GM15510 (cell line): ENCODE results near the gene TMEM184C.

Experiments
- POLR2A ChIP-seq: IDR thresholded peaks from 3 replicates; pipeline ENCODE4 v1.6.1; 2011; ENCODE audit warnings: borderline replicate concordance; ENCODE audit not compliant: insufficient read length; ENCODE audit errors: extremely low read depth

The TMEM184C gene

DNA sequence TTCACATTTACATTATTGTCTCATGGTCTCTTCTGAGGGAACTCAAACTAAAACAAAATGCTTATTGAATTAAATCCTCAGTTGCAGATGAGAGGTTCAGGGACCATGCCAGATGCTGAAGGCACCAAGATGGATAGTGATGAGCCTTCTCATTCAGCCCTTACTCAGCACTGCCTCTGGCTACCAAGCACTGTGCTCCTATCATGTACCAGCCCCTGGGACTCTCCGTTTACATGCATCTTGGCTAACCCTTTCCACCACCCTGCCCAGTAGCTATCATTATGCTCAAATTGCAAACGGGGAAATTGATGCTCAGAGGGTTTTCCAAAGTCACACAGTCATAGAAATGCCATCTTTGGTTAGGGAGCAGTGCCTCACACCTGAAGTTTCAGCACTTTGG is 22.6 kb upstream of the TMEM184C start:
- TF ChIP-seq POLR2A = no peak

DNA sequence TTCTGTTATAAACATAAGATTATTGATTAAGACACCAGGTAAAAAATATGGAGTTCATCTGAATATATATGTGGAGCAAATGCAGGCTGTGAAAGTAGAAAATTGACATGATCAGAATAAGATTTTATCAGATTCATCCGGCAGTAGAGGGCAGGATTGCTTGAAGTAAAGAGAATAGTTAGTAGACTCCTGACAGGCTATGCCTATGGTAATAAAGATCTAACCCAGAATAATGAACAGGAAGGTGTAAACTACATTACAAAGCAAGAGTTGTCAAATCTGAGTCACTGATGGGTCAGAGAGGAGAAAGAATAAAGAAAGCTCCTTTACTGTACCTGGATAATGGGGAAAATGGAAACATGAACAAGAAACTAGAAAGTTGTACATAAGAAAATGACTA is 20.8 kb upstream of the TMEM184C start:
- no peak for TF ChIP-seq POLR2A

DNA sequence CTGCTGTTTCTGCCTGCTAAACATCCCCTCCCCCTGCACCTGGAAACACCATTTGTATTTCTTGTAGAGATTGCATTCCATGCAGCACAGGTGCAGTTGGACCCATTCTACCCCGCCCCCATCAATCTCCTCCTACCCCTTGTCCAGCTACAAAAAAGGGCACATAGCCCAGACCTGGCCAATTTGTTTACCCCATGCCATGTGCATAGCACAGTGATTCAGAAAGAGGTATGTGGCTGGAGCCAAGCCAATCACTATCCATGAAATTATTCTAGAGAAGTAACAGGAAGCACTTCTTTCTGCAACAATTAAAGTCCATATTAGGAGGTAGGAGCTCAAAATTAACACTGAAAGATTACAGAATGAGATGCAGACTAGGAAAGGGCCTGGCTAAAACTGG is 20.2 kb upstream of the TMEM184C start:
- no peak for TF ChIP-seq POLR2A

DNA sequence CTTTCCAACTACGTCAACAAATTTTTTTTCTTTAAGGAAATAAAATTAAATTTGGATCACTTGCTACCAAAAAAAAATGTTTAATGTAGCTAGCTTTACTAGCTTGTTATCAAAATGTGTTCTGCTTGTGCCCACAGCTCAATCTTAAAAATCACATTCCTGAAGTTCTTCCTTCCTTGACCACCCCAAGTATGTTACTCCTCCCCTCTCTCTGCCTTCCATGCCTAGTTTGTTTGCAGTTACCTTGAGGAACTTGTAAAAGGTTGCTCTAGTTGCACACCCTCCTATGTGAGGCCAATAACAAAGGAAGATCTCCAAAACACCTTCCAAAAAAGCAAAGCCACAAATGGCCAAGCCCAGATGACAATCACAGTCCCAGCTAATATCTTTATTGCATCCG is 19.6 kb upstream of the TMEM184C start:
- no peak for TF ChIP-seq POLR2A

DNA sequence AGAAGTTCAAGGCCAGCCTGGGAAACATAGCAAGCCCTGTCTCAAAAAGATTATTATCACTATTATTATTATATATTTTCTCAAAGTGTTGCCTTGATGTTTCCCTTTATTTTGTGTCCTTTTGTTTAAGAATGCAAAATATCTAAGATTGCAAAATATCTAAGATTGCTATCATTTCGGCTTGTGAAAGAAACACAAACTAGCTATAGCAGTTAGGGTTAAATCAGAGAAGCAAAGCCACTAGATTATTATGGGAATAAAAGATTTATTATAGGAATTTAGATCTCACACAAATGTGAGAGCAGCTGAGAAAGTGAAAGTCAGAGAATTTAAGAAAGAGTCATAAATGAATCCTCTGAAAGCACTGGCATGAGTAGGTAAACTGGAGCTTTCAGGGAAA is 18.0 kb upstream of the TMEM184C start:
- TF ChIP-seq POLR2A = no peak

DNA sequence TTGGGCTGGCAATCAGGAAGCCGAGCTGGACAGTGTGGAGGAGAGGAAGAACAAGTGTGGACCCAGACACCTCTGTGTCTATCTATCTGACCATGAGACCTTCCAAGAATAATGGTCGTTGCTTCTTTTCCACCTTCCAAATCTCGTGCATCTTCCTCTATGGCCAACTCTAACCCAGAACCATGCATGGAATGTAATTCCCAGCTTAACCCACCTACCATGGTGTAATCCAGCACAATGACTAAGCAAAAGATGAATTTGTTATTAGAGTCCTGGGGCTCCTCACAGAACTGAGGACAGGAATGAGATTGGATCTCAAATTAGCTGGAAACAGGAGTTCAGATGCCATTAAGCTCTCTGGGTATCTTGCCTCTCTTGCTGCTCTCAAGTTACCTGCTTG is 17.4 kb upstream of the TMEM184C start:
- TF ChIP-seq POLR2A = no peak

DNA sequence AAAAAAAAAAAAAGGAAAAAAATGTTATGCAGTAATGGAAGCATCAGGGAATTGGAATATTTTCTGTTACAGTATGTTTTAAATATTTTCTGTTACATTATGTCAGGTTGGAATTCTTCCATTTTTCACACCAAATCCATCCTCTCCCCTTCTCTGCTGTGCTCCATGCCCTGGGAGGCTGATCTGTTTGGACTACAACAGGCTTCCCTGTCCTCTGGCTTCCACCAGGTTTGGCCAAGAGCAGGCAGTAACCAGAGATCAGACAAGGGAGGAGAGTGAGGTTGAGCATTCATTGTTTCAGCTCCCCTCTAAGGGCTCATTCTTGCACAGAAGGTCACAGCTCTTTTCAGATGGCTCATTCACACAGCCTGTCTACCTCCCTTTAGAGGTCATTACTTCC is 11.7 kb upstream of the TMEM184C start:
- no peak for TF ChIP-seq POLR2A

DNA sequence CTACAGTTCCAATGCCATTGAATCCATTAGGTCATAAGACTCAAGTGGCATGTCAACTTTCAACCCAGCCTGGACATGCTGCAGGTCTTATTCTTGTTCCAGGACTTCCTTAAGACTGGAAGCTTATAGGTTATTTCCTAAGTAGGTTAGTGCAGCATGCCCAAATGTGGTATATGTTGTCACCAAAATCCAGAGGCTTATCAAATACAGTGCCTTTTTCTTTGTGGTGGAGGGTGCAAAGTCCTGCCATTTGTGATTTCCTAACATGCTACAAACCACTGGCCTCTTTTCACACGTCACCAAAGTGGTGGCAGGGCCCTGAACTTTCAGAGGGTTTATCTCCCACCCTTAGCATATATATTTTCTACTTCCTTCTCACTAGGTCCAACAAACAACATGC is 9.7 kb upstream of the TMEM184C start:
- no peak for TF ChIP-seq POLR2A

DNA sequence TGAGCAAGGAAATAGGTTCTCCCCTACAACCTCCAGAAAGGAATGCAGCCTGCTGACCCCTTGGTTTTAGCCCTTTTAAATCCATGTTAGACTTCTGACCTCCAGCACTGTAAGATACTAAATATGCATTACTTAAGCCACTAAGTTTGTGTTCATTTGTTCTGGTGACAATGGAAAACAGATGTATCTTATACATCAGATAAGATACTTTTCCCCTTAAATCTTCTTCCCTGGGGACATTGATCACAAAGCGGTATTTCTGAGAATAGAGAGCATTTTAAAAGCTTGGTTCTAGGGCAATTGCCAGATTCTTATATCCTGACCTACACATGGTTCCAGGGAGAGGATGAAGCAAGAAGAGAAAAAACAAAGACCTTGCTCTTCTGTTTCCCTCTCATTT is 6.5 kb upstream of the TMEM184C start:
- TF ChIP-seq POLR2A = no peak

DNA sequence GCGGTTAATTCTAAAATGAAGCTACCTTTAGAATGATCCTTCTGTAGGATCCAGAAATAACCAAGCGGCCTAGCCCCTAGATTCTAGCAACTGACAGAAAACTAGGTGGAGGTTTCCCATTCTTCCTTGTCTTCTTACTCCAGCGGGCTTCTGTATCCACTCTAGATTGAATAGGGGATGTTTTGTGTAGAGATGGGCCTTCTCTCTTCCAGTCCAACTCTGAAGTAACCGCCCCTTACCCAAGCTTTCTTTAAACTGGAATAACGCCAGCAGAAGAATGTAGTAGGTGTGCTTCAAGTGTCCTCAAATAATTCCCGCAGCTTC is 386 bp upstream of the TMEM184C start:
- TF ChIP-seq POLR2A = no peak

DNA sequence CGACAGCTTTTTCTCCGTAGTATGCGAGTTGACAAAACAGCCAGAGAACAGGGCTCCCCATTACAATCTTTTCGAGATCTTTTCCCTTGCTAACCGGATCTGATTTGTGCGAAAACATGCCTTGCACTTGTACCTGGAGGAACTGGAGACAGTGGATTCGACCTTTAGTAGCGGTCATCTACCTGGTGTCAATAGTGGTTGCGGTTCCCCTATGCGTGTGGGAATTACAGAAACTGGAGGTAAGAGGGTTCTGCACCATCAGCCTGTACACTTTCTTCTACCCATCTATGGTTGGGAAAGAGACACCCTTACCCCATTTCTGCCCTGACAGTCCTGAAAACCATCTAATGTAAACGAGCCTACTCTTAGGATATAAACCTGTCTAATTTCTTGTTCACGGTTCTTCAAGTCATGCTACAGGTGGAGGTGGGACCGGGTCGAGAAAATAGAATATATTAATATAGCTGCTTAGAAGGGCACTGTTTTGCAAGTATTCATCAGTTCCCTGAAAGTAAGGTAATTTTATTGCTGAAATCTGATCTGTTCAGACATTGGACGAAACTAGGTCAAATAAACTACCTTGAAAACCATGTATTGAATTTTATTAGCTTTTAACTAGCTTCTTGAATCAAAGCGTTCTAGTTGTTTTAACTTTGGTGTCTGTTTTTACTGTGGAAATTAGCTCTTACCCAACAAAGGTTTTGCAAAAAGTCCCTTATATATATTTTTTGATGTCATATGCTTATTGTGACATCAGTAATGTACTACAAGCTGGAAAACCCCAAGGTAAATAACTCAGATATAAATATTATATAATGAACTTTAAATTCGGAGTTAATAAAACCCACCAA is 869 bp downstream of the TMEM184C start:
- no peak for TF ChIP-seq POLR2A

DNA sequence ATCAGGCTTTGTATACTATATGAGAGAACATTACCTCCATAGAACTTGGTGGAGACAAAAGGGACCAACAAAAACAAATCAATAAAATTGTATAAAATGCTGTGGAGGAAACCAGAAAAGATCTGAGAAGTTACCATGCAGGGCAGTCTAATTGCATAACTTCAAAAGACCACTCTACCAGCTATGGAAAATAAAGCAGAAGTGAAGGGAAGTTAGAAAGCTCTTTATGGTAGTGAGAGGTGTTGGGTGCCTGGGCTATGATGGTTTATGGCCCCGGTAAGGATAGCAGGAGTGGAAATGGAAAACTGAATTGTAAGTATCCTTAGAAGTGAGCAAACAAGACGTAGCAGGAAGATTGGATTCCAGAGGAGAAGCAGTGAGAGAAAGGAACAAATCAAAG is 3.1 kb downstream of the TMEM184C start:
- TF ChIP-seq POLR2A = no peak

DNA sequence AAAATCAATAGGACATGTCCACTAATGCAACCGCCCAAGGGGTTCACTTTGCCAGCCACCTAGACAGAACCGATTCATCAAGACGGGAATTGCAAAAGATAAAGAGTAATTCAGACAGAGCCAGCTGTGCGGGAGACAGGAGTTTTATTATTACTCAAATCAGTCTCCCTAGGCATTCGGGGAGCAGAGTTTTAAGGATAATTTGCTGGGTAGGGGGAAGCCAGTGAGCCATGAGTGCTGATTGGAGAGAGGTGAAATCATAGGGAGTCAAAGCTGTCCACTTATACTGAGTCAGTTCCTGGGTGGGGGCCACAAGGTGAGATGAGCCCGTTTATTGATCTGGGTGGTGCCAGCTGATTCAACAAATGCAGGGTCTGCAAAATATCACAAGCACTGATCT is 8.5 kb downstream of the TMEM184C start:
- no peak for TF ChIP-seq POLR2A

DNA sequence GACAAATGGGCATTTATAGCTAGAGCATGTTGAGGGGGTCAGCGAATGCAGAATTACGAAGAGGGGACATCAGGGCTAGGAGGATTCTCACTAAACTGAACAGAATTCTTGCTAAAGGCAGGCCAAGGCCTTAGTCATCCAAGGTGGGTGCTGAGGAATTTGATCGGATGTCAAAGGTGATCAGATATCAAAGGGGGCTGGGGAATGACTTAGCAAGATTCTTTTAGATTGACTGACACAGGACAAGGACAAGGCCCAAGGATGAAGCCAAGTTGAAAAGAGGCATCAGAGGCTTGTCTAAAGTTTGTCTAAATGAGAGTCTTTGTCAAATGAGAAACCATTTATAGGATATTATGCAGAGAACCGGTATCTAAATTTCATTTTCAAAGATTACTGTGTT is 9.7 kb downstream of the TMEM184C start:
- no peak for TF ChIP-seq POLR2A

DNA sequence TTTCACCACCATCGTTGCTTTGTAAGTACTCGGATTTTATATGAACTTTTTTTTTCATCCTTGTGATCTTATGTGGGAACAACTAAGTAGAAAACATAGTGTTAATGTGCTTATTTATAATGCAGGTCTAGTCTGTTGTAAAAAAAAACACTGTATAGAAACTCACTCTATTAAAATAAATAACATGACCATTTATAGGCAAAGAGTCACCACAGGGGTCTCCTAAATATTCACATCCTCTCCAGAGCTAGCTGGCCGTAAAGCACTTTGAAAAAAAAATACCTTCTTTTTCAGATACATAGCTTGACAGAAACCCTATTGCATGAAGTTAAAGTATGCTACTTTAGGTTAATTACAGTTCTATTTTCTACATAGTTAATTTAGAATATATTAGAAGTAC is 11.2 kb downstream of the TMEM184C start:
- TF ChIP-seq POLR2A = no peak

DNA sequence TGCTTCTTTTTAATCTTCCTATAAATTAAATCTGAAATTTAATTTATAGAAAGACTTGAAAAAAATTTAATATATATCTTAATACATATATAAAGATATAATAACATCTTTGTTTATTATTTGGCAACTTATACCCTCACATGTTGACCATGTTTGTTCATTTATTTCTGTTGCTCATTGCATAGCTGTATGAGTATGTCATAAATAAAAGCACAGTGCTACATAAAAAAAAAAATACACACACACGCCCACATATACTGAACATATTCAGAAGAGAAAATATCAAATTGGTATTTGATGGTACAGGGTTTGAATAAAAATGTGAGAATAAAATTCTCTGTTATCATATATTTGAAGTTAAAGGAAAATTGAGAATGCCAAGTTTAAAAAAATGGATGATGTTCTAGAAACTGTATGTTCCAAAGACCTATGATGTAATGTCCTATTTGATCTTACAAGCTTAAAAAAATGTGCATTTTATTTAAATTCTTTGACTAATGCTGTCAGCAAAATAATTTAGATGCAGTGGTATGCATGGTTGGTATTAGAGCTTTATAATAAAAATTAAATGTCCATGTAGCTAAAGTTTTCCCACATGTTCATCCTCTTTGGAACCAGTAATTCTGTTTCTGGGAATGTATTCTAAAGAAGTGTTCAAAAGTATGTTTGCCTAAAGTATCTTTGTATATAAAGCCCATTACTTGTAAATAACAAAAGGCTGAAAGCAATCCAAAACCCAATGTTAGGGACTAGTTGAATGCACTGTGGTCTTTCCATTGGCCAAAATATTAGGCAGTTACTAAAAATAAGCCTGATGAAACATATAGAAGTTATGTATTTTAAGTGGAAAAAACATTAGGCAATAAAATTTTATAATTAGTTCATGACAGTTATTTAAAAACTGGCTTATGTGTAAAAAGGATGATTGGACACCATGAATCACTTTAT is 12.9 kb downstream of the TMEM184C start:
- no peak for TF ChIP-seq POLR2A
